Measurements from ENCODE around the gene KRTAP10-1. TPM values are rescaled to one million over a fixed set of nuclear protein-coding genes. Genes with fewer than 3 reads are reported as not detected.
"Not testable (repeated sequence)": the region's sequence is repeated elsewhere in the genome, so short reads cannot be mapped to it uniquely, and the experiment has no call there.

Gene KRTAP10-1
- total RNA-seq, 2 experiments from 2014 or later = not detected

DNA sequence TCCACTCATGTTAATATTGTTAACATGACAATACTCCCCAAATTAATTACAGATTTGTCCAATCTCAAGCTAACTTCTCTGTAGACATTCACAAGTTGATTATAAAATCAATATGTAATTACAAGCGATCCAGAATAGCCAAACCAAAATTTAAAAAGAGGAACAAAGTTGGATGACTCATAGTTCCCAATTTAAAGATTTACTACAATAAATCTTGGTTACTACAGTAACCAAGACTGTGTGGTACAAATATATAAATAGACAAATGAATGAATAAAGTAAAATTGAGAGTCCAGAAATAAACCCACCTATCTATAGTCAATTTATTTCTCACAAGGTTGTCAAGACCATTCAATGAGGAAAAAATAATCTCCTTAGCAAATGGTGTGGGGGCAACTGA lies 26.4 kb upstream of the KRTAP10-1 start:
- intact Hi-C loops (cut with micrococcal nuclease) = no loop called here

GRCh38 chr21:44564886-44565598 lies 25.0 kb upstream of the KRTAP10-1 start:
- no peaks in the 10 kb centered on the region for H3K36me3 Mint-ChIP-seq (ENCODE audit: low read depth)
- H3K9me3 Mint-ChIP-seq = peaks cover 10% of the 10 kb centered on the region
- no peak overlapping the region for H3K4me3 Mint-ChIP-seq
- intact Hi-C loops (cut with micrococcal nuclease) = no loop called here
- H3K27ac Mint-ChIP-seq = peak overlapping the region; percentile 58
- no peaks in the 10 kb centered on the region for H3K27me3 Mint-ChIP-seq (ENCODE audit: low read depth)
- CTCF ChIA-PET = no interaction called here
- peaks cover 9% of the 10 kb centered on the region for H3K4me1 Mint-ChIP-seq (ENCODE audit: low read depth)
- DNase-seq = no peak

More for the DNA sequence above, 26.4 kb upstream of the KRTAP10-1 start:
- H3K9me3 Mint-ChIP-seq = peaks cover 7% of the 10 kb centered on the region
- DNase-seq = no peak
- H3K4me1 Mint-ChIP-seq (ENCODE audit: low read depth) = peaks cover 9% of the 10 kb centered on the region
- H3K36me3 Mint-ChIP-seq (ENCODE audit: low read depth) = no peaks in the 10 kb centered on the region
- CTCF ChIA-PET = no interaction called here
- no peak overlapping the region for H3K4me3 Mint-ChIP-seq
- no peaks in the 10 kb centered on the region for H3K27me3 Mint-ChIP-seq (ENCODE audit: low read depth)
- no peak overlapping the region for H3K27ac Mint-ChIP-seq

GRCh38 chr21:44564099-44564498 lies 24.1 kb upstream of the KRTAP10-1 start:
- Mint-ChIP-seq H3K4me3 (no peak overlapping the region), H3K27me3 (ENCODE audit: low read depth) (no peaks in the 10 kb centered on the region), H3K27ac (no peak overlapping the region), H3K9me3 (peaks cover 10% of the 10 kb centered on the region), H3K36me3 (ENCODE audit: low read depth) (no peaks in the 10 kb centered on the region), H3K4me1 (ENCODE audit: low read depth) (peaks cover 9% of the 10 kb centered on the region)
- no peak for DNase-seq
- CTCF ChIA-PET = no interaction called here
- intact Hi-C loops (cut with micrococcal nuclease) = no loop called here

- CTCF ChIA-PET = no interaction called here
- H3K27ac Mint-ChIP-seq = no peak within 1 kb of the TSS
- no peaks in the 10 kb centered on the region for H3K36me3 Mint-ChIP-seq (ENCODE audit: low read depth)
- DNase-seq = no peak
- intact Hi-C loops (cut with micrococcal nuclease) = no loop called here
- H3K4me3 Mint-ChIP-seq = no peak within 1 kb of the TSS
- no peaks in the 10 kb centered on the region for H3K4me1 Mint-ChIP-seq (ENCODE audit: low read depth)
- no peaks in the 10 kb centered on the region for H3K27me3 Mint-ChIP-seq (ENCODE audit: low read depth)
- peaks cover 14% of the 10 kb centered on the region for H3K9me3 Mint-ChIP-seq
Measured at GRCh38 chr21:44558695-44559094, 18.7 kb upstream of the KRTAP10-1 start, which contains the start of gene KRTAP10-3. KRTAP10-3 (minus strand) TSS chr21:44558795; CDS start chr21:44558715, 80 bp downstream.

DNA sequence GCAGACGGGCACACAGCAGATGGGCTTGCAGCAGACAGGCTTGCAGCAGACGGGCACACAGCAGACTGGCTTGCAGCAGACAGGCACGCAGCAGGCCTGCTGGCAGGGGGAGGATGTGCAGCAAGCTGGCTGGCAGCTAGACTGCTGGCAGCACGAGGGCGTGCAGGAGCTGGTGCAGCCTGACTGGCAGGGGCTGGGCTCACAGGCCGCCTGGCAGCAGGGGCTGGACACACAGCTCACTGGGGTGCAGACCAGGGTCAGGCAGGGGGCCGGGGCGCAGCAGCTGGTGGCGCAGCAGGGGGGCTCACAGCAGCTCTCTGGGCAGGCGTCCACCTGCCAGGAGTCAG lies 18.3 kb upstream of the KRTAP10-1 start:
- H3K36me3 Mint-ChIP-seq (ENCODE audit: low read depth); CTCF ChIA-PET; H3K4me1 Mint-ChIP-seq (ENCODE audit: low read depth); DNase-seq; H3K27ac Mint-ChIP-seq; H3K27me3 Mint-ChIP-seq (ENCODE audit: low read depth); intact Hi-C loops (cut with micrococcal nuclease); H3K4me3 Mint-ChIP-seq: not testable (repeated sequence)
- peaks cover 17% of the 10 kb centered on the region for H3K9me3 Mint-ChIP-seq

GRCh38 chr21:44557491-44558328 lies 17.7 kb upstream of the KRTAP10-1 start:
- intact Hi-C loops (cut with micrococcal nuclease) = no loop called here
- no peak overlapping the region for H3K27ac Mint-ChIP-seq
- peaks cover 18% of the 10 kb centered on the region for H3K9me3 Mint-ChIP-seq
- CTCF ChIA-PET = no interaction called here
- no peak for DNase-seq
- H3K36me3 Mint-ChIP-seq (ENCODE audit: low read depth) = no peaks in the 10 kb centered on the region
- no peaks in the 10 kb centered on the region for H3K4me1 Mint-ChIP-seq (ENCODE audit: low read depth)
- no peaks in the 10 kb centered on the region for H3K27me3 Mint-ChIP-seq (ENCODE audit: low read depth)
- no peak overlapping the region for H3K4me3 Mint-ChIP-seq

- H3K4me3 Mint-ChIP-seq = no peak overlapping the region
- H3K9me3 Mint-ChIP-seq = peaks cover 13% of the 10 kb centered on the region
- no peak overlapping the region for H3K27ac Mint-ChIP-seq
- no peaks in the 10 kb centered on the region for H3K4me1 Mint-ChIP-seq (ENCODE audit: low read depth)
- intact Hi-C loops (cut with micrococcal nuclease) = no loop called here
- no peaks in the 10 kb centered on the region for H3K27me3 Mint-ChIP-seq (ENCODE audit: low read depth)
- DNase-seq = no peak
- CTCF ChIA-PET = no interaction called here
- no peaks in the 10 kb centered on the region for H3K36me3 Mint-ChIP-seq (ENCODE audit: low read depth)
Measured at GRCh38 chr21:44556879-44557278, 16.9 kb upstream of the KRTAP10-1 start.

DNA sequence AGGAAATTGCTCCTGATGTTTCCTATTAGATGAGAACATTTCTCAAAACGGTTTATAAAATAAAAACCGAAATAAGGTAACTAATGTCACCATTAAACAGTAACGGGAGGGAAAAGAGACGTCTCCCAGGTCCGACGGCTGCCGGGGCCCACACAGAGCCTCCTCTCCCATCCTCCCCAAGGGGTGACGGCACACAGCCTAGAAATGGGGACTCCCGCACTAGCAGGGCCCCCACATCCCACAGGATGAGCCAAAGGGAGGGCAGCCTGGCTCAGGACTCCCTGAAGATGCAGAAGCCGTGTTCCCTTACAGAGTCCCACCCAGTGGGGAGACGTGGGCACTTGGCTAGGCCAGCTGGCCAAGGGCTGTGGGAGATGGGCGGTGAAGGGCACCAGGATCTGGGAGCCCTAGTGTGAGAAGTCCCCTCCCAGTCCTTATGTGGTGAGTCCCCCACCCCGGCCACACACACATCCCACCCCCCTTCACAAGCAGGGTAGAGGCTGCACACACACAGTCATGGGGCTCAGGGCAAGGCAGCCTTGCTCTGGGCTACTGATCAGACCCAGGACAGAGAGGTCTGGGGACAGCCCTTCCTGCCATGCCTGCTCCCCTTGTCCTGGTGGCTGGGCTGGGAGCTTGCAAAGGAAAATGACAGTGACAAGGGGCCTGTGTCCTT lies 15.3 kb upstream of the KRTAP10-1 start:
- no peaks in the 10 kb centered on the region for H3K27me3 Mint-ChIP-seq (ENCODE audit: low read depth)
- H3K4me1 Mint-ChIP-seq (ENCODE audit: low read depth) = no peaks in the 10 kb centered on the region
- H3K4me3 Mint-ChIP-seq = no peak overlapping the region
- no peaks in the 10 kb centered on the region for H3K36me3 Mint-ChIP-seq (ENCODE audit: low read depth)
- no peak overlapping the region for H3K27ac Mint-ChIP-seq
- intact Hi-C loops (cut with micrococcal nuclease) = no loop called here
- no peak for DNase-seq
- CTCF ChIA-PET = no interaction called here
- peaks cover 8% of the 10 kb centered on the region for H3K9me3 Mint-ChIP-seq

DNA sequence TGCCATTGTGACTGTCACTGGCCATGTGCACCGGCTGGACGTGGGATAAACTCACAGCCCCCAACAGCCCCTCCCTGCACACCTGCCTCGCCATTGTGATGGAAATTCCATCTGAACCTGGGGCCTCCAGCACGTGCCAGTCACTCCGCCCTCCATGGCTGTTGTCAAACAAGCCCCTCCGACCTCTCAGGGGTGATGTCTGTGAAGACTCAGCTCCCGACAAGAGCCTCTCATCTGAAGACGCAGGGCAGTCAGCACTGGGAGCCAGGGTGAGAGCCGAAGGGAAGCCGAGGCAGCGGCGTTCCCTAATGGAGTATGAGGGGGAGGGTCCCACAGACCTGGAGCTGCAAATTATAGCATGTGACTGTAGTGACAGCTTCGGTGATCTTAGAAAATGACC lies 12.7 kb upstream of the KRTAP10-1 start:
- Mint-ChIP-seq H3K27ac (no peak overlapping the region), H3K4me3 (no peak overlapping the region), H3K9me3 (peaks cover 8% of the 10 kb centered on the region), H3K36me3 (ENCODE audit: low read depth) (peaks cover 3% of the 10 kb centered on the region), H3K27me3 (ENCODE audit: low read depth) (no peaks in the 10 kb centered on the region), H3K4me1 (ENCODE audit: low read depth) (peaks cover 13% of the 10 kb centered on the region)
- DNase-seq = no peak
- CTCF ChIA-PET = no interaction called here
- intact Hi-C loops (cut with micrococcal nuclease) = no loop called here

DNA sequence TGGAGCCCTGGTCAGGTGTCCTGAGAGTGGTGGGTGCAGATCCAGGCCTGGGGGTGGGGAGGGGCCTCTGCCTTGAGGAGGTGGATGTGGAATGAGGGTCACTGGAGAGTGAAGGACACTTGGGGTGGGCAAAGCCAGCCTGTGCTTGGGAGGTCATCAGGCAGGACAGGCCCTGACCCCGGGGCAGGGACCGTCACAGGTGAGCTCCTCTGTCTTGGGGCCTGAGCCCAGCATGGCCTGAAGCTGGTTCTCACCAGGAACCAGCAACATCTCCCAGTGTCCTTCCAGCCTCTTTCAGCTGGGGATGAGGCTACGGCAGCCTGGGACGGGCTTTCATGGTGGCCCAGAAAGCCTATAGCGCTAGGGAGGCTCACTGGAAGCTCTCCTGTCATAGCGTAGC lies 12.1 kb upstream of the KRTAP10-1 start:
- Mint-ChIP-seq H3K27ac (no peak overlapping the region), H3K36me3 (ENCODE audit: low read depth) (peaks cover 8% of the 10 kb centered on the region), H3K4me1 (ENCODE audit: low read depth) (peaks cover 19% of the 10 kb centered on the region), H3K27me3 (ENCODE audit: low read depth) (no peaks in the 10 kb centered on the region), H3K9me3 (peaks cover 13% of the 10 kb centered on the region), H3K4me3 (no peak overlapping the region)
- DNase-seq = no peak
- CTCF ChIA-PET = no interaction called here
- intact Hi-C loops (cut with micrococcal nuclease) = no loop called here

DNA sequence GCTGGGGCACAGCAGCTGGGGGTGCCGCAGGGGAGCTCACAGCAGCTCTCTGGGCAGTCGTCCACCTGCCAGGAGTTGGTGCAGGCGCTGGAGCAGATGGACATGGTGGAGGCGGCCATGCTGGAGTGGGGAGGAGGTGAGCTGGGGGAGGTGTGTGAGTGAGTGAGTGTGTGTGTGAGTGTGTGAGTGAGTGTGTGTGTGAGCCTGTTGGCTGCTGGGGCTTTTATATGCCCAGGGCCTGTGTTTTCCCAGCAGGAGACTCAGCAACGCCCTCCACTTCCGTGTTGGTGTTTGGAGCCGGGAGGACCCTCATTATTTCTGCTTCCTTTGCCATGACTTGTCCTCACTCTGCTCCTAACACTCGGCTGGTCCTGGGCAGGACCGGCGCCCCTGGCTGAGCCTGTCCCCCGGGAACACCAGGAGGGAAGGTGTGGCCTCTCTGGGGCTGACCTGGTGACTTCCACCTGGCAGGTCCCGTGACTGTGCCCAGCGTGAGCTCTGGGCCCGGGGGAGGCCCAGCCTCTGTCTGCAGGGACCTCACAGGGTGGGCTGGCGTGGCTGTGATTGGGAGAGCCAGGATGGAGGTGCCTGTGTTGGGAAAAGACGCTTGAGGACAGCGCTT lies 11.5 kb upstream of the KRTAP10-1 start, which contains the start of gene KRTAP10-2:
Gene KRTAP10-2 (minus strand): TSS at position 166 of the 622 bp plus-strand sequence. CDS start 47 bp downstream, at position 119.
- H3K36me3 Mint-ChIP-seq (ENCODE audit: low read depth) = peaks cover 14% of the 10 kb centered on the region
- no peak within 1 kb of the TSS for H3K4me3 Mint-ChIP-seq
- peaks cover 20% of the 10 kb centered on the region for H3K9me3 Mint-ChIP-seq
- H3K27me3 Mint-ChIP-seq (ENCODE audit: low read depth) = no peaks in the 10 kb centered on the region
- intact Hi-C loops (cut with micrococcal nuclease) = loop anchor here (2.0 kb wide), 1 partner anchor 77 kb away; no protein-coding TSS in a partner anchor
- no peak for DNase-seq
- peaks cover 25% of the 10 kb centered on the region for H3K4me1 Mint-ChIP-seq (ENCODE audit: low read depth)
- H3K27ac Mint-ChIP-seq = no peak within 1 kb of the TSS
- CTCF ChIA-PET = no interaction called here

DNA sequence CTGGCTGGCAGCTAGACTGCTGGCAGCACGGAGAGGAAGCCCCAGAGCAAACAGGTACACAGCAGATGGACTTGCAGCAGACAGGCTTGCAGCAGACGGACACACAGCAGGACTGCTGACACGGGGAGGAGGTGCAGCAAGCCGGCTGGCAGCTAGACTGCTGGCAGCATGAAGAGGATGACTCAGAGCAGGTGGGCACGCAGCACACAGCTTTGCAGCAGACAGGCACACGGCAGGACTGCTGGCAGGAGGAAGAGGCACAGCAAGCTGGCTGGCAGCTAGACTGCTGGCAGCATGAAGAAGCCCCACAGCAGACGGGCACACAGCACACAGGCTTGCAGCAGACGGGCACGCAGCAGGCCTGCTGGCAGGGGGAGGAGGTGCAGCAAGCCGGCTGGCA lies 10.8 kb upstream of the KRTAP10-1 start:
- DNase-seq = no peak
- CTCF ChIA-PET = no interaction called here
- H3K4me3 Mint-ChIP-seq = no peak overlapping the region
- no peaks in the 10 kb centered on the region for H3K27me3 Mint-ChIP-seq (ENCODE audit: low read depth)
- peaks cover 20% of the 10 kb centered on the region for H3K9me3 Mint-ChIP-seq
- intact Hi-C loops (cut with micrococcal nuclease) = loop anchor here (2.0 kb wide), 1 partner anchor 78 kb away; no protein-coding TSS in a partner anchor
- no peak overlapping the region for H3K27ac Mint-ChIP-seq
- peaks cover 15% of the 10 kb centered on the region for H3K36me3 Mint-ChIP-seq (ENCODE audit: low read depth)
- H3K4me1 Mint-ChIP-seq (ENCODE audit: low read depth) = peaks cover 25% of the 10 kb centered on the region
